Transverse colon (tissue), 4 donors: ENCODE data around the gene ZNF79. TPM values are rescaled to one million over a fixed set of nuclear protein-coding genes. Genes with fewer than 3 reads are reported as not detected.

Experiments
- DNase-seq: peaks from one replicate; pipeline ENCODE4 v3.0.0-alpha.2; 2019
- H3K27ac ChIP-seq, 4 donors: fragments of 200-600 bp; sonication (generic); 2 replicates each; pipeline ENCODE4 v1.5.1; 2016 to 2018; ENCODE audit warnings: inconsistent platforms in 4 of 4
- H3K27me3 ChIP-seq: fragments of 200-600 bp; sonication (generic); 2 replicates; pipeline ENCODE4 v1.5.1; 2017; ENCODE audit warnings: inconsistent platforms
- H3K36me3 ChIP-seq, 4 donors: fragments of 200-600 bp; sonication (generic); 2 replicates each; pipeline ENCODE4 v1.5.1; 2017 to 2019; ENCODE audit warnings: inconsistent platforms in 4 of 4
- H3K4me1 ChIP-seq, 4 donors: fragments of 200-600 bp; sonication (generic); 2 replicates each; pipeline ENCODE4 v1.5.1; 2017 to 2020; ENCODE audit warnings: inconsistent platforms in 4 of 4
- H3K4me3 ChIP-seq, 4 donors: fragments of 200-600 bp; sonication (generic); 1 replicate in 1 of 4; 2 replicates in 3 of 4; pipeline versions ENCODE4 v1.5.1 to v1.6.1; 2017 to 2019; ENCODE audit warnings: inconsistent platforms in 4 of 4
- H3K9me3 ChIP-seq, 2 donors: fragments of 200-600 bp; sonication (generic); 2 replicates each; pipeline ENCODE4 v1.5.1; 2017 to 2019; ENCODE audit warnings: inconsistent platforms in 2 of 2
- EP300 ChIP-seq: sonication (generic); formaldehyde crosslinking; IDR thresholded peaks from one replicate; pipeline ENCODE4 v1.6.1; 2017; ENCODE audit warnings: antibody characterized with exemption, low read depth
- POLR2A ChIP-seq: fragments of 450-650 bp; IDR thresholded peaks from one replicate; pipeline ENCODE4 v1.6.1; 2016; ENCODE audit warnings: antibody characterized with exemption, mild to moderate bottlenecking, moderate library complexity
- POLR2AphosphoS5 ChIP-seq, 3 donors: sonication (generic); formaldehyde crosslinking; IDR thresholded peaks; one replicate each; pipeline ENCODE4 v1.6.1; 2016; ENCODE audit warnings: antibody characterized with exemption in 3 of 3
- WGBS, 2 donors: methylation state at CpG; one replicate each; pipeline ENCODE4 v1.1.5; 2018; ENCODE audit warnings: low coverage in 1 of 2; 5-methylcytosine and 5-hydroxymethylcytosine counted together
- in situ Hi-C, 4 donors: fragments of 200-750 bp; cut with MboI; loops; one replicate each; pipeline versions ENCODE4 v1.15.0 to v1.15.1; 2017; ENCODE audit warnings: low sequenced_read_pairs in 3 of 4, low pct_ligation_motif_present in 1 of 4, low pct_unique_long_range_greater_than_20kb in 1 of 4
- intact Hi-C: fragments of 100-400 bp; cut with DNase I; formaldehyde crosslinking; loops from one replicate; pipeline ENCODE4 v1.15.1; 2023; ENCODE audit warnings: low total_unique reads
- total RNA-seq, 4 donors: library from RNA; depleted of rRNA; stranded (reverse); fragments of >200 nt; gene quantifications; one replicate each; pipeline ENCODE4 v1.1.0, GENCODE V29; 2016
- TF ChIP-seq, protein P1 (sequence below), 5 experiments: fragments of 200-600 bp in 3 of 5; fragments of 450-650 bp in 2 of 5; sonication (generic) in 3 of 5; IDR thresholded peaks; 1 replicate in 2 of 5; 2 replicates in 3 of 5; pipeline ENCODE4 v1.5.1; 2016 to 2017; ENCODE audit warnings: antibody characterized with exemption in 5 of 5, inconsistent platforms in 3 of 5, mild to moderate bottlenecking in 2 of 5, moderate library complexity in 1 of 5

The ZNF79 gene
- total RNA-seq, 4 donors from 2014 or later, result 9.4 to 12.3 (median 11.3) TPM

- no peak for DNase-seq
- H3K36me3 ChIP-seq, result peaks cover 0 to 27% (median 10%) of the 10 kb centered on the region in 4 donors
- no peak overlapping the region for H3K27ac ChIP-seq
- 95% methylated on average over 16 of the region's 17 CpGs; no CpG with 5 or more reads in 1 of the 2 donors for WGBS, 2 donors
- no peaks in the 10 kb centered on the region for H3K27me3 ChIP-seq
- TF ChIP-seq POLR2A (no peak), EP300 (no peak), POLR2AphosphoS5 (IDR thresholded peaks at IDR 0.05) (no peak)
- TF ChIP-seq, protein P1, sequence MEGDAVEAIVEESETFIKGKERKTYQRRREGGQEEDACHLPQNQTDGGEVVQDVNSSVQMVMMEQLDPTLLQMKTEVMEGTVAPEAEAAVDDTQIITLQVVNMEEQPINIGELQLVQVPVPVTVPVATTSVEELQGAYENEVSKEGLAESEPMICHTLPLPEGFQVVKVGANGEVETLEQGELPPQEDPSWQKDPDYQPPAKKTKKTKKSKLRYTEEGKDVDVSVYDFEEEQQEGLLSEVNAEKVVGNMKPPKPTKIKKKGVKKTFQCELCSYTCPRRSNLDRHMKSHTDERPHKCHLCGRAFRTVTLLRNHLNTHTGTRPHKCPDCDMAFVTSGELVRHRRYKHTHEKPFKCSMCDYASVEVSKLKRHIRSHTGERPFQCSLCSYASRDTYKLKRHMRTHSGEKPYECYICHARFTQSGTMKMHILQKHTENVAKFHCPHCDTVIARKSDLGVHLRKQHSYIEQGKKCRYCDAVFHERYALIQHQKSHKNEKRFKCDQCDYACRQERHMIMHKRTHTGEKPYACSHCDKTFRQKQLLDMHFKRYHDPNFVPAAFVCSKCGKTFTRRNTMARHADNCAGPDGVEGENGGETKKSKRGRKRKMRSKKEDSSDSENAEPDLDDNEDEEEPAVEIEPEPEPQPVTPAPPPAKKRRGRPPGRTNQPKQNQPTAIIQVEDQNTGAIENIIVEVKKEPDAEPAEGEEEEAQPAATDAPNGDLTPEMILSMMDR (IDR thresholded peaks at IDR 0.05), result no peak
- H3K4me1 ChIP-seq, result no peaks in the 10 kb centered on the region
- intact Hi-C loops (loop anchor here (5.0 kb wide), 1 partner anchor 1163 kb away; no protein-coding TSS in a partner anchor), in situ Hi-C loops (no loop called here)
- no peaks in the 10 kb centered on the region for H3K9me3 ChIP-seq
- H3K4me3 ChIP-seq, result no peak overlapping the region
These were observed 55.4 kb downstream of the ZNF79 start for GRCh38 chr9:127479507-127480081.

GRCh38 chr9:127482662-127483061 is 58.5 kb downstream of the ZNF79 start:
- 94 to 96% methylated on average over 4 to 9 of the region's 9 CpGs for WGBS, 2 donors
- intact Hi-C loops (loop anchor here (5.0 kb wide), 1 partner anchor 1160 kb away; no protein-coding TSS in a partner anchor), in situ Hi-C loops (no loop called here)
- TF ChIP-seq POLR2A (no peak), EP300 (no peak), POLR2AphosphoS5 (IDR thresholded peaks at IDR 0.05) (no peak)
- TF ChIP-seq, protein P1 (IDR thresholded peaks at IDR 0.05), result no peak
- H3K9me3 ChIP-seq, result no peaks in the 10 kb centered on the region
- H3K27ac ChIP-seq, result no peak overlapping the region
- no peak overlapping the region for H3K4me3 ChIP-seq
- DNase-seq, result no peak
- no peaks in the 10 kb centered on the region for H3K27me3 ChIP-seq
- peaks cover 0 to 30% (median 13%) of the 10 kb centered on the region in 4 donors for H3K36me3 ChIP-seq
- H3K4me1 ChIP-seq, result no peaks in the 10 kb centered on the region

DNA sequence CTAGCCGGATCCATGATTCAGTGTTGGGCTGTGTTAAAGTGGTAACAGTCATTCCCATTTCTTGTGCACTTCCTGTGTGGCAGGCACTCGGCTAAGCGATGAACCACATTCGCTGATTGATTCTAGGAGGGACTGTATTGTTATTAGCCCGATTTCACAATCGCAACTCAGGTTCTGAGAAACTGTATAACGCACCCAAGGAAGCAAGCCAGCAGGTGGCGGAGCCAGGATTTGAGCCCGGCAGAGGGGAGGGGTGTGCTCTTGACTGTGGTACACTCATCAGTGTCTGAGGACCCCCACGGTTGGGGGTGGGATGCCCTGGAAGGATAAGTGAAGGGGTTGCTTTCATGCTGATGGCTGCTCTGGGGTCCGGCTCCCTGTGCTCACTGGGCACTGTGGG is 61.8 kb downstream of the ZNF79 start:
- no peak for DNase-seq
- Histone ChIP-seq H3K27me3 (no peaks in the 10 kb centered on the region), H3K36me3 (peaks cover 0 to 19% (median 7%) of the 10 kb centered on the region in 4 donors), H3K27ac (no peak overlapping the region), H3K4me3 (no peak overlapping the region), H3K4me1 (no peaks in the 10 kb centered on the region), H3K9me3 (no peaks in the 10 kb centered on the region)
- TF ChIP-seq POLR2AphosphoS5 (IDR thresholded peaks at IDR 0.05), result no peak
- TF ChIP-seq, protein P1 (IDR thresholded peaks at IDR 0.05), result no peak
- TF ChIP-seq EP300, result no peak
- no peak for TF ChIP-seq POLR2A
- intact Hi-C loops, result no loop called here
- in situ Hi-C loops, result no loop called here
- 91 to 94% methylated on average over 6 to 11 of the region's 11 CpGs for WGBS, 2 donors

DNA sequence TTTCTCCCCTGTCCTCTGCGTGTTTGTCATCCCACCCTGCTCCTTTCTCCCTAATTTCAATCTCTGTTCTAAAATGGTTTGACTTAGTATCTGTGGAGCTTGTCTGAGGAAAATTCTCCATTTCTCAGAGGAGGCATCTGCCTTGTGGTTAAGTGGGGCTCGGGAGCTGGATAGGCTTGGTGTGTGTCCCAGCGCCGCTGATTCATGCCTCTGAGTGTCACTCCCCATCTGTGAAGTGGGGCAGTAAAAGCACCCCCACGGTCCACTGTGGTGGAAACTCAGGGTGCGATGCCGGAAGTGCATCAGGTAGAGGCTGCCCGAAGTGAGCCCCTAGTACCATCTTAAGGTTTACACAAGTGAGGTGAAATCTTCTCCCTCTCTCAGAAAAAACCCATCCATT is 64.8 kb downstream of the ZNF79 start:
- Histone ChIP-seq H3K9me3 (no peaks in the 10 kb centered on the region), H3K36me3 (peaks cover 0 to 16% (median 2%) of the 10 kb centered on the region in 4 donors), H3K27ac (no peak overlapping the region), H3K27me3 (no peaks in the 10 kb centered on the region), H3K4me3 (no peak overlapping the region), H3K4me1 (peaks cover 0 to under 1% (median 0%) of the 10 kb centered on the region in 4 donors)
- DNase-seq, result no peak
- intact Hi-C loops, result no loop called here
- in situ Hi-C loops, result no loop called here
- TF ChIP-seq POLR2AphosphoS5 (IDR thresholded peaks at IDR 0.05) (no peak), EP300 (no peak), POLR2A (no peak)
- TF ChIP-seq, protein P1 (IDR thresholded peaks at IDR 0.05), result no peak
- WGBS, 2 donors, result 91 to 100% methylated on average over 1 to 8 of the region's 8 CpGs
